ENCODE data around the gene OR10H1.
"Not testable (repeated sequence)": the region's sequence is repeated elsewhere in the genome, so short reads cannot be mapped to it uniquely, and the experiment has no call there.

Gene OR10H1, protein sequence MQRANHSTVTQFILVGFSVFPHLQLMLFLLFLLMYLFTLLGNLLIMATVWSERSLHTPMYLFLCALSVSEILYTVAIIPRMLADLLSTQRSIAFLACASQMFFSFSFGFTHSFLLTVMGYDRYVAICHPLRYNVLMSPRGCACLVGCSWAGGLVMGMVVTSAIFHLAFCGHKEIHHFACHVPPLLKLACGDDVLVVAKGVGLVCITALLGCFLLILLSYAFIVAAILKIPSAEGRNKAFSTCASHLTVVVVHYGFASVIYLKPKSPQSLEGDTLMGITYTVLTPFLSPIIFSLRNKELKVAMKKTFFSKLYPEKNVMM

GRCh38 chr19:15815306-15815705 lies at the start of gene OR10H1:
Gene OR10H1 (minus strand): TSS chr19:15815664. CDS start chr19:15808037, 7,627 bp downstream.
- DNase-seq (ENCODE audit: low read depth in 2 of 2), result no peak

- no peak for DNase-seq (ENCODE audit: low read depth in 2 of 2)
Observed at GRCh38 chr19:15864824-15865223, 49.4 kb upstream of the OR10H1 start.

GRCh38 chr19:15863272-15863671 lies 47.8 kb upstream of the OR10H1 start:
- DNase-seq (ENCODE audit: low read depth in 2 of 2), result no peak

GRCh38 chr19:15862444-15862843 lies 47.0 kb upstream of the OR10H1 start:
- DNase-seq (ENCODE audit: low read depth in 2 of 2), result no peak

GRCh38 chr19:15860522-15860921 lies 45.1 kb upstream of the OR10H1 start:
- no peak for DNase-seq (ENCODE audit: low read depth in 2 of 2)

DNA sequence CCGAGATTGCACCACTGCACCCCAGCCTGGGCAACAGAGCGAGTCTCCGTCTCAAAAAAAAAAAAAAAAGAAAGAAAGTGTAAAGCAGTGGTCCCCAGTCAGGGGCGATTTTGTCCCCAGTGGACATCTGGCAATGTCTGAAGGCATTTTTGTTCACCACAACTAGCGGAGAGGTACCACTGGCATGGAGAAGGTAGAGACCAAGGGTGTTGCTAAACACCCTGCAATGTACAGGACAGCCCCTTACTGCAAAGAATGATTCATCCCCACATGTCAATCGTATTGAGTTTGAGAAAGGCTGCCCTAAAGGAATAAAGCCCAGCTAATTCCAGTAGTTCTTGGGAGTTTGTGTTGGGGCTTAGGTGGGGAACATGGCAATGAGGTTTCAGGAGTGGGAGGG lies 43.7 kb upstream of the OR10H1 start:
- no peak for DNase-seq (ENCODE audit: low read depth in 2 of 2)

DNA sequence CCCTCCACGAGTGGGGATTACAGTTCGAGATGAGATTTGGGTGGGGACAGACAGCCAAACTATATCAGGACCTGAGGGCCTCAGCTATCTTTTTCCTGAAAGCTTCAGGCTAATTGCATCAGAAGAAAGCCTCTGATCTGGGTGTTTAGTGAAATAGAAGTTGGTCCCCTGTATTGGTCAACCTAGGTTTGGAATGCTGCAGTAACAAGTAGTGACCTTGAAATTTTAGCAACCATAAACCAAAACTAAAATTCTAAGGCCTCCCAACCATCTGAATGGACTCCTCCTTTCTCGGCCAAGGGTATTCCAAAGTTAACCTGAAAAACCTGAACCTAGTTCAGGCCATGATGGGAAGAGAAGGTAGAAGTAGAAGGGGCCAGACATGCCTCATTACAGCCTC lies 34.9 kb upstream of the OR10H1 start:
- no peak for DNase-seq (ENCODE audit: low read depth in 2 of 2)

- no peak for DNase-seq (ENCODE audit: low read depth in 2 of 2)
Observed at GRCh38 chr19:15846923-15847322, 31.5 kb upstream of the OR10H1 start.

DNA sequence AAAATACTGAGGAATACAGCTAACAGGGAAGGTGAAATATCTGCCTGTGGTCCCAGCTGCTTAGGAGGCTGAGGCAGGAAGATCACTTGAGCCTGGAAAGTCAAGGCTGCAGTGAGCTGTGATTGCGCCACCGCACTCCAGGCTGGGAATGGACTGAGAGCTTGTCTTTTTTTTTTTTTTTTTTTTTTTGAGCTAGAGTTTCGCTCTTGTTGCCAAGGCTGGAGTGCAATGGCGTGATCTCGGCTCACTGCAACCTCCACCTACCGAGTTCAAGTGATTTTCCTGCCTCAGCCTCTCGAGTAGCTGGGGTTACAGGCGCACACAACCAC lies 28.4 kb upstream of the OR10H1 start:
- not testable (repeated sequence) for DNase-seq (ENCODE audit: low read depth in 2 of 2)

DNA sequence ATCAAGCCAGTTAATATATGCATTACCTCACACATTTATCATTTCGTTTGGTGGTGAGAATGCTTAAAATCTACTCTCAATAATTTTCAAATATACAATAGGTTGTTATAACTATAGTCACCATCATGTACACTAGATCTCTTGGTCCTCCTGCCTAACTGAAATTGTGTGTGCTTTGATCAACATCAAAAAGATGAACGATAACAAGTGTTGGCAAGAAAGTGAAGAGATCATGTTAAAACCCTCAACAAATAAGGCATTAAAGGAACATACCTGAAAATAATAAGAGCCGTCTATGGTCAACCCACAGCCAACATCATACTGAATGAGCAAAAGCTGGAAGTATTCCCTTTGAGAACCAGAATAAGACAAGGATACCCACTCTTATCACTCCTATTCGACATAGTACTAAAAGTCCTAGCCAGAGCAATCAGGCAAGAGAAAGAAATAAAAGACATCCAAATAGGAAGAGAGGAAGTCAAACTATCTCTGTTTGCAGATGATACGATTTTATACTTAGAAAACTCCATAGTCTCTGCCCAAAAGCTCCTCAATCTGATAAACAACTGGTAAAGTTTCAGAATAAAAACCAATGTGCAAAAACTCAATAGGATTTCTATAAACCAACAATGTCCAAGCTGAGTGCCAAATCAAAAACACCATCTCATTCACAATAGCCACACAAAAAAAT lies 27.9 kb upstream of the OR10H1 start:
- DNase-seq (ENCODE audit: low read depth in 2 of 2), result no peak

DNA sequence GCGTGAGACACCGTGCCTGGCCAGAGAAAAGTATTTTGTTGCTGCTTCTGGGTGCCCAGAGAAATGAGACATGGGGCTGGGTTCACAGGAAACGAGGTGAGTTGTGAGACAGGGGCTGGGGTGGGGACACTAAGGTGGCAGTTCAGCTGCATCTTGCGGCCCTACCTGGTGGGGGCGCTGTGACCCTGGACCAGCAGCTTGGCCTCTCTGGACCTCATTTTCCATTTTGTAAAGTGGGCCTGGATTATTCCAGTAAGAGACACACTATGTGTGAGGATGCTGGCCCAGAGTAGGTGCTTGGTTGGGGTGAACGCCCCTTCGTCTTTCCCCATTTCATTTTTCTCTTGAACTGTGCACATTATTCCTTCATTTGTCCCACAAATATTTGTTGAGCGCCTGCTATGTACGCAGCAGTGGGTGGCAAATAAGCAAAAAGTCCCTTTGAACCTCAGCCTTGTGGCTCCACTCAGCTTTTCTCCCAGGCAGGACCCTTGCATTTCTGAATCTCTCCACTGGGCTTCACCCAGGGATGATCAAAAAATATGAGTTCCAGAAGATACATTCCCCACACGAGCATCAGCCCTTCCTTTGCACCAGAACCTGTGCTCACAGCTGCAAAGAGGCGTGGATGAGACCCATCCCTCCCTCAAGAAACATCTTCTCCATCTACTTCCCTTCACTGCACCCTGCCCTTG lies 26.6 kb upstream of the OR10H1 start:
- no peak for DNase-seq (ENCODE audit: low read depth in 2 of 2)

GRCh38 chr19:15840833-15841232 lies 25.4 kb upstream of the OR10H1 start:
- no peak for DNase-seq (ENCODE audit: low read depth in 2 of 2)

- DNase-seq (ENCODE audit: low read depth in 2 of 2), result not testable (repeated sequence)
Observed at GRCh38 chr19:15839888-15840287, 24.4 kb upstream of the OR10H1 start.

DNA sequence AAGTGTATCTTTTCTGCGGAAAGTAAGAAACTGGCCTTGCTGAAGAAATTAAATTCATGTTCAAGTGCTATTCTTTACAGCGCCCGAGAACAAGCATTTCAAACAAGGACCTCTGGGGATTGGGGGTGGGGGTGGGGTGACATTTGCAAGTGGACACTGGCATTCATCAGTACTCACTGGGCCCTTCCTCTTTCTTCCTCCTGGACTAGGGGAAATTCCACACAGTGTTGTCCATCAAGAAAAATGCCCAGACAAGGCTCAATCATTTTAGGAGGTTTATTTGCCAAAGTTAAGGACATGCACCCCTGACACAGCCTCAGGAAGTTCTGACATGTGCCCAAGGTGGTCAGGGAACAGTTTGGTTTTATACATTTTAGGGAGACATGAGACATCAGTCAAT lies 22.9 kb upstream of the OR10H1 start:
- no peak for DNase-seq (ENCODE audit: low read depth in 2 of 2)

- peak in 1 of 2 donors; percentile 1 for DNase-seq (ENCODE audit: low read depth in 2 of 2)
Observed at GRCh38 chr19:15837221-15837731, 21.8 kb upstream of the OR10H1 start.

GRCh38 chr19:15836330-15837220 lies 21.1 kb upstream of the OR10H1 start:
- peak; percentile 92 to 93 for DNase-seq (ENCODE audit: low read depth in 2 of 2)

- DNase-seq (ENCODE audit: low read depth in 2 of 2), result not testable (repeated sequence)
Observed at GRCh38 chr19:15835565-15836329, 20.3 kb upstream of the OR10H1 start.

DNA sequence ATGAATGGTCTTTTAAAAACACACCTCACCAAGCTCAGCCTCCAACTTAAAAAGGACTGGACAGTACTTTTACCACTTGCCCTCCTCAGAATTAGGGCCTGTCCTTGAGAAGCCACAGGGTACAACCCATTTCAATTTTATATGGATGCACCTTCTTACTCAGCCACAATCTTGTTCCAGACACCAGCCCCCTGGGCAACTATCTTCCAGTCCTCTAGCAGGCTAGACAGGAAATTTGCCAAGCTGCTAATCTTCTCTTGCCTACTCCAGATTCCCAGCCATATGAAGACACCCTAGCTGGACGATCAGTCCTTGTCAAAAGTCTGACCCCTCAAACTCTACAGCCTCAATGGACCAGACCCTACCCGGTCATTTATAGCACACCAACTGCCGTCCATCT lies 18.8 kb upstream of the OR10H1 start:
- DNase-seq (ENCODE audit: low read depth in 2 of 2), result not testable (repeated sequence)

DNA sequence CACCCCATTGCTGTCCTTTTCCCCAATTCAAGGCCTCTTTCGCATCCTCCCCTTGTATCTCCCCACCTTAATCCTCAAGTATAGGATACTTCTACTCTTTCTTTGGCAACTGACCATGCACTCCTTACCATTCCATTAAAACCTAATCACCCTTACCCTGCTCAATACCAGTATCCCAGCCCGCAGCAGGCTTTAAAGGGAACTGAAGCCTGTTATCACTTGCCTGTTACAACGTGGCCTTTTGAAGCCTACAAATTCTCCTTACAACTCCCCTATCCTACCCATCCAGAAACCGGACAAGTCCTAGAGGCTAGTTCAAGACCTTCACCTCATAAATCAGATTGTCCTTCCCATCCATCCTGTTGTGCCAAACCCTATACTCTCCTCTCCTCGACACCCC lies 16.2 kb upstream of the OR10H1 start:
- DNase-seq (ENCODE audit: low read depth in 2 of 2), result no peak

DNA sequence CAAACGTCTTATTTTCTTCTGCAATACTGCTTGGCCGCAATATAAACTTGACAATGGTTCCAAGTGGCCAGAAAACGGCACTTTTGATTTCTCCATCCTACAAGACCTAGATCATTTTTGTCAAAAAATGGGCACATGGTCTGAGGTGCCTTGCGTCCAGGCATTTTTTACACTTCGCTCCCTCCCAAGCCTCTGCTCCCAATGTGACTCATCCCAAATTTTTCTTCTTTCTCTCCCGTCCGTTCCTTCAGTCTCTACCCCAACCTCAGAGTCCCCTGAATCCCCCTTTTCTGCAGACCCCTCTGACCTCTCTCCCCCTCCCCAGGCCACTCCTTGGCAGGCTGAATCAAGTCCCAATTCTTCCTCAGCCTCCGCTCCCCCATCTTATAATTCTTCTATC lies 14.3 kb upstream of the OR10H1 start:
- no peak for DNase-seq (ENCODE audit: low read depth in 2 of 2)

DNA sequence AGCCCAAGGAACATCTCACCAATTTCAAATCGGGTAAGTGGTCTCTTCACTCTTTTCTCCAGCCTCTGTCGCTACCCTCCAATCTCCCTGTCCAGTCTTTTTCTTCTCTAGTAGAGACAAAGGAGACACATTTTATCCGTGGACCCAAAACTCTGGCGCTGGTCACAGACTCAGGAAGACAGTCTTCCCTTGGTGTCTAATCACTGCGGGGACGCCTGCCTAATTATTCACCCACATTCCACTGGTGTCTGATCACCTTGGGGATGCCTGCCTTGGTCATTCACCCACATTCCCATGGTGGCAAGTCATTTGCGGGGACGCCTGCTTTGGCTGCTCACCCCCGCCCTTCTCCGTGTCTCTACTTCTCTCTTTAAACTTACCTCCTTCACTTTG lies 13.8 kb upstream of the OR10H1 start:
- DNase-seq (ENCODE audit: low read depth in 2 of 2), result no peak
